Astrocyte of the cerebellum (primary cell): Measurements from ENCODE around the gene GALNT17.
"Not testable (repeated sequence)": the region's sequence is repeated elsewhere in the genome, so short reads cannot be mapped to it uniquely, and the experiment has no call there.

ENCODE experiments used
- DNase-seq: peaks from one replicate; pipeline ENCODE4 v3.0.0-alpha.2; 2011; ENCODE audit warnings: low read depth
- H3K4me3 ChIP-seq: 2 replicates; pipeline ENCODE4 v1.5.1; 2011; ENCODE audit warnings: mild to moderate bottlenecking, low read depth, low read length, moderate library complexity
- in situ Hi-C: cut with HindIII; loops from 2 replicates; pipeline ENCODE4 v1.10.0; 2017; ENCODE audit warnings: low sequenced_read_pairs
- TF ChIP-seq, protein P1 (sequence below): IDR thresholded peaks from 2 replicates; pipeline ENCODE4 v1.5.1; 2012; ENCODE audit warnings: low read length, low read depth, moderate library complexity, mild to moderate bottlenecking; ENCODE audit errors: missing control alignments

GALNT17 gene

DNA sequence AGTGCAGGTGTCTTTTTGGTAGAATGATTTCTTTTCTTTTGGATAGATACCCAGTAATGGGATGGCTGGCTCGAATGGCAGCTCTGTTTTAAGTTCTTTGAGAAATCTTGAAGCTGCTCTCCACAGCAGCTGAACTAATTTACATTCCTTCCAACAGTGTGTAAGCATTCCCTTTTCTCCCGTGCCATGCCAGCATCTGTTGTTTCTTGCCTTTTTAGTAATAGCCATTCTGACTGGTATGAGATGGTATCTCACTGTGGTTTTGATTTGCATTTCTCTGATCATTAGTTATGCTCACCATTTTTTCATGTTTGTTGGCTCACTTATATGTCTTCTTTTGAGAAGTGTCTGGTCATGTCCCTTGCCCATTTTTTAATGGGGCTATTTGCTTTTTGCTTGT lies 486.3 kb downstream of the GALNT17 start:
- in situ Hi-C loops = no loop called here
- H3K4me3 ChIP-seq = no peak overlapping the region
- TF ChIP-seq, protein P1, sequence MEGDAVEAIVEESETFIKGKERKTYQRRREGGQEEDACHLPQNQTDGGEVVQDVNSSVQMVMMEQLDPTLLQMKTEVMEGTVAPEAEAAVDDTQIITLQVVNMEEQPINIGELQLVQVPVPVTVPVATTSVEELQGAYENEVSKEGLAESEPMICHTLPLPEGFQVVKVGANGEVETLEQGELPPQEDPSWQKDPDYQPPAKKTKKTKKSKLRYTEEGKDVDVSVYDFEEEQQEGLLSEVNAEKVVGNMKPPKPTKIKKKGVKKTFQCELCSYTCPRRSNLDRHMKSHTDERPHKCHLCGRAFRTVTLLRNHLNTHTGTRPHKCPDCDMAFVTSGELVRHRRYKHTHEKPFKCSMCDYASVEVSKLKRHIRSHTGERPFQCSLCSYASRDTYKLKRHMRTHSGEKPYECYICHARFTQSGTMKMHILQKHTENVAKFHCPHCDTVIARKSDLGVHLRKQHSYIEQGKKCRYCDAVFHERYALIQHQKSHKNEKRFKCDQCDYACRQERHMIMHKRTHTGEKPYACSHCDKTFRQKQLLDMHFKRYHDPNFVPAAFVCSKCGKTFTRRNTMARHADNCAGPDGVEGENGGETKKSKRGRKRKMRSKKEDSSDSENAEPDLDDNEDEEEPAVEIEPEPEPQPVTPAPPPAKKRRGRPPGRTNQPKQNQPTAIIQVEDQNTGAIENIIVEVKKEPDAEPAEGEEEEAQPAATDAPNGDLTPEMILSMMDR = no peak
- peak; percentile 39 for DNase-seq

GRCh38 chr7:71625545-71625944 lies 493.6 kb downstream of the GALNT17 start:
- DNase-seq = no peak
- in situ Hi-C loops = no loop called here
- H3K4me3 ChIP-seq = no peak overlapping the region
- TF ChIP-seq, protein P1 = no peak

DNA sequence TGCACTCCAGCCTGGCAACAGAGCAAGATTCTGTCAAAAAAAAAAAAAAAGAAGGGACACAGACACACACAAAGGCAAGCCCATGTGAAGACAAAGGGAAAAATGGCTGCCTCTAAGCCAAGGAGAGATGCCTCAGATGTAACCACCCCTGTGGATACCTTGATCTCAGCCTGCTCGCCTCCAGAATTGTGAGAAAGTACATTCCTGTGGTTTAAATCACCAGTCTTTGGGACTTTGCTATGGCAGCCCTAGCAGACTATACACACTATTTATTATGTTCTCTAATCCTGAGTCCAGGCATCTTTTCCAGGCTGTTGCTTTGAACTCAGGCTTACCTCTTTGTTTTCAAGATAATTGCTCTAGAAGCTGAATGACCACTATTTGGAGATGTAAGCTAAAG lies 494.3 kb downstream of the GALNT17 start:
- TF ChIP-seq, protein P1 = no peak
- peak; percentile 78 for DNase-seq

GRCh38 chr7:71627651-71628050 lies 495.7 kb downstream of the GALNT17 start:
- in situ Hi-C loops = no loop called here
- TF ChIP-seq, protein P1 = no peak
- no peak overlapping the region for H3K4me3 ChIP-seq
- DNase-seq = no peak

More for the DNA sequence above, 494.3 kb downstream of the GALNT17 start:
- in situ Hi-C loops = no loop called here
- H3K4me3 ChIP-seq = no peak overlapping the region

DNA sequence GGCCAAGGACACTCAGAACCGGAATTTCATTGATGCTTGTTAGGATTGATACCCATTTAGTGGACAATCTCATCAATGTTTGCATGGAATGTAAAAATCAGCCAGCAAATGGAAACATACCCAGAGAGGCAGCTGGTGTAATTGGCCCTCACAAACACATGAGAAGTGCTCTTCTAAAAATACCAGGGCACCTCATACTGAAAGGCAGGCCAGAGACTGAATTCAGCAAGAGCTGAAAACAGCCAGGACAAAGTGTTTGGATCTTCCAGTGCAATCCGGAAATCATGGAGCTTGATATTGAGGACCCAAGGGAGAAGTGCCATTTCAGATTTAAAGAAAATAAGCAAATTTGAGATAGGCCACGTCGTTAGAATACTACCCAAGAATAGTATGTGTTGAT lies 498.6 kb downstream of the GALNT17 start:
- TF ChIP-seq, protein P1 = no peak
- H3K4me3 ChIP-seq = no peak overlapping the region
- in situ Hi-C loops = no loop called here
- DNase-seq = no peak

DNA sequence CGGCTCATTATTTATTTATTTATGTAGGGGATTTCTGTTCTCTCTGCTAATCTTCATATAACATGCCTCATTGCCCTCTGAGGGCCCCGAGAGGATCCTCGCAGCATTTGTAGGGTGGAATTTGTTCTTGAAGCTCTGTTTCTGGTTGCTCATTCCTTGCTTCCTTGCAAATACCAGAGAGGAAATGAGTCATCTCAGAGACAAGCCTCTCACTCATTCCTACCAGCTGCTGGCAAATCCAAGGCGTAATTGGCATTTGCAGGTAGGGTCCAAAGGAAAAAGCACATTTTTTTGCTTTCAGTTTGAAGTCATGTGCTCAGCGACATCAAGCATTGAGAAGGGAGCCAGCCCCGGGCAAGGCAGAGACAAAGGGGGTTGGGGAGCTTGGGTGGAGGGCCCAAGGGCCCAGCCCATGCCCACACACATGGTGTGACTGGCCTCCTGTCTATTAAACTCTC lies 501.6 kb downstream of the GALNT17 start:
- in situ Hi-C loops = no loop called here
- DNase-seq = peak; percentile 78
- TF ChIP-seq, protein P1 = no peak
- no peak overlapping the region for H3K4me3 ChIP-seq

- in situ Hi-C loops, DNase-seq, H3K4me3 ChIP-seq: not testable (repeated sequence)
These were observed 503.9 kb downstream of the GALNT17 start for GRCh38 chr7:71635849-71636248.
